Ascending aorta (tissue), 2 donors: ENCODE results near the gene NOBOX. TPM values are rescaled to one million over a fixed set of nuclear protein-coding genes. Genes with fewer than 3 reads are reported as not detected.
A peak's percentile ranks its signal among the peaks of the same experiment; 100 is the strongest.
"Not testable (repeated sequence)": the region's sequence is repeated elsewhere in the genome, so short reads cannot be mapped to it uniquely, and the experiment has no call there.

Experiments
- DNase-seq, 2 donors: peaks; one replicate each; pipeline ENCODE4 v3.0.0-alpha.2; 2019; ENCODE audit warnings: low spot score in 2 of 2
- H3K27ac ChIP-seq, 2 donors: fragments of 200-600 bp; sonication (generic); one replicate each; pipeline ENCODE4 v1.5.1; 2016 to 2017; ENCODE audit warnings: mild to moderate bottlenecking in 1 of 2
- H3K27me3 ChIP-seq: fragments of 200-600 bp; sonication (generic); one replicate; pipeline ENCODE4 v1.5.1; 2017
- H3K36me3 ChIP-seq, 2 donors: fragments of 200-600 bp; sonication (generic); one replicate each; pipeline ENCODE4 v1.5.1; 2016
- H3K4me1 ChIP-seq, 2 donors: fragments of 200-600 bp; sonication (generic); one replicate each; pipeline ENCODE4 v1.5.1; 2016 to 2017; ENCODE audit warnings: mild to moderate bottlenecking in 1 of 2
- H3K4me3 ChIP-seq, 2 donors: fragments of 200-600 bp; sonication (generic); one replicate each; pipeline ENCODE4 v1.5.1; 2016 to 2017; ENCODE audit warnings: mild to moderate bottlenecking in 1 of 2
- H3K9me3 ChIP-seq, 2 donors: fragments of 200-600 bp; sonication (generic); one replicate each; pipeline ENCODE4 v1.5.1; 2016
- CTCF ChIP-seq, 3 experiments: fragments of 200-600 bp in 2 of 3; fragments of 450-650 bp in 1 of 3; sonication (generic) in 2 of 3; IDR thresholded peaks; one replicate each; pipeline ENCODE4 v1.5.1; 2016 to 2019; ENCODE audit warnings: antibody characterized with exemption in 3 of 3, mild to moderate bottlenecking in 1 of 3, moderate library complexity in 1 of 3
- intact Hi-C: fragments of 100-400 bp; cut with DNase I; formaldehyde crosslinking; loops from one replicate; pipeline ENCODE4 v1.15.1; 2023
- total RNA-seq: library from RNA; depleted of rRNA; stranded (reverse); fragments of >200 nt; gene quantifications from one replicate; pipeline ENCODE4 v1.1.0, GENCODE V29; 2016

Gene NOBOX
- total RNA-seq, 1 donor from 2014 or later = not detected

- DNase-seq = peak in 1 of 2 donors; percentile 65
- no peaks in the 10 kb centered on the region for H3K9me3 ChIP-seq
- intact Hi-C loops = no loop called here
- H3K27me3 ChIP-seq = no peaks in the 10 kb centered on the region
- H3K27ac ChIP-seq = no peak overlapping the region
- H3K4me1 ChIP-seq = no peaks in the 10 kb centered on the region
- no peaks in the 10 kb centered on the region for H3K36me3 ChIP-seq
- TF ChIP-seq CTCF (IDR thresholded peaks at IDR 0.05) = peak; percentile 8 to 40 (median 28)
- H3K4me3 ChIP-seq = no peak overlapping the region
Measured at GRCh38 chr7:144437370-144438191, 34.1 kb upstream of the NOBOX start.

- DNase-seq = no peak
- intact Hi-C loops = no loop called here
- no peak overlapping the region for H3K27ac ChIP-seq
- no peaks in the 10 kb centered on the region for H3K27me3 ChIP-seq
- no peak overlapping the region for H3K4me3 ChIP-seq
- no peak for TF ChIP-seq CTCF (IDR thresholded peaks at IDR 0.05)
- H3K9me3 ChIP-seq = no peaks in the 10 kb centered on the region
- no peaks in the 10 kb centered on the region for H3K4me1 ChIP-seq
- H3K36me3 ChIP-seq = no peaks in the 10 kb centered on the region
Measured at GRCh38 chr7:144436500-144436899, 33.0 kb upstream of the NOBOX start.

DNA sequence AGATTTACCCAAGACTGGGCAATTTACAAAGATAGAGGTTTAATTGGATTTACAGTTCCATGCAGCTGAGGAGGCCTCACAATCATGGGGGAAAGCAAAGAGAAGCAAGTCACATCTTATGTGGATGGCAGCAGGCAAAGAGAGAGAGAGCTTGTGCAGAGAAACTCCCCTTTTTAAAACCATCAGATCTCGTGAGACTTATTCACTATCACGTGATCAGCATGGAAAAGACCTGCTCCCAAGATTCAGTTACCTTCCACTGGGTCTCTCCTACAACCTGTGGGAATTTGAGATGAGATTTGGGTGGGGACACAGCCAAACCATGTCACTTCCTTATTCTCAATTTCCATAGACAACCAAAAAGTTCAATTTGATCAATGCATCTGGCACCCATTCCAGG lies 24.9 kb upstream of the NOBOX start:
- intact Hi-C loops = loop anchor here (2.0 kb wide), 1 partner anchor 20 kb away; no protein-coding TSS in a partner anchor
- H3K4me3 ChIP-seq = no peak overlapping the region
- TF ChIP-seq CTCF (IDR thresholded peaks at IDR 0.05) = no peak
- no peaks in the 10 kb centered on the region for H3K27me3 ChIP-seq
- no peaks in the 10 kb centered on the region for H3K4me1 ChIP-seq
- no peaks in the 10 kb centered on the region for H3K36me3 ChIP-seq
- no peak for DNase-seq
- no peak overlapping the region for H3K27ac ChIP-seq
- H3K9me3 ChIP-seq = peaks cover 0 to 7% of the 10 kb centered on the region in 2 donors

DNA sequence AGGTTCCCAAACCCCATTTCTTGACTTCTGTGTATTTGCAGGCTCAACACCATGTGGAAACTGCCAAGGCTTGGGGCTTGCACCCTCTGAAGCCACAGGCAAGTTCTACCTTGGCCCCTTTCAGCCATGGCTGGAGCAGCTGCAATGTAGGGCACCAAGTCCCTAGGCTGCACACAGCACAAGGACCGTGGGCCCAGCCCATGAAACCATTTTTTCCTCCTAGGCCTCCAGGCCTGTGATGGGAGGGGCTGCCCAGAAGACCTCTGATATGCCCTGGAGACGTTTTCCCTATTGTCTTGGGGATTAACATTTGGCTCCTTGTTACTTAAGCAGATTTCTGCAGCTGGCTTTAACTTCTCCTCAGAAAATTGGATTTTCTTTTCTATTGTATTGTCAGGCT lies 24.0 kb upstream of the NOBOX start:
- H3K27ac ChIP-seq, H3K9me3 ChIP-seq, H3K27me3 ChIP-seq, H3K4me3 ChIP-seq, intact Hi-C loops, H3K36me3 ChIP-seq, DNase-seq, H3K4me1 ChIP-seq: not testable (repeated sequence)

DNA sequence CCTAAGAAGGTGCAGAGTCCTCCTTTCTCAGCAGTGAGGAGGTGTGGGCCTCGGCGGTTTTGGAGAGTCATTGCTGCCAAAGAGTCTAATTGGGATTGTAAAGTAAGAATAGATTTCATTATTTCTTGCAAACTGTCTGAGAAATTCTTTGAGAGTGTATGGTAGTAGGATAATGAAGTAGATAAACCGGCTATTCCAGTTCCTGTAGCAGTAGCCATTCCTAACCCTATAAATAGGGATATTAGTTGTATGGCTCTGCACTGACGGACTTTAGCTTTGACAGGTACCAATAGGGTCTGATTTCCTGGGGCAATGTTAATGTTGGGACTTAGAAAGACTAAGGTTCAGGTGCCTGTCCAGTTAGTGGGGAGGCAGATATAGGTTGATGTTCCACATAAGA lies 15.4 kb upstream of the NOBOX start:
- H3K9me3 ChIP-seq, intact Hi-C loops, DNase-seq, H3K27me3 ChIP-seq, H3K4me3 ChIP-seq, H3K36me3 ChIP-seq, H3K4me1 ChIP-seq, H3K27ac ChIP-seq: not testable (repeated sequence)

DNA sequence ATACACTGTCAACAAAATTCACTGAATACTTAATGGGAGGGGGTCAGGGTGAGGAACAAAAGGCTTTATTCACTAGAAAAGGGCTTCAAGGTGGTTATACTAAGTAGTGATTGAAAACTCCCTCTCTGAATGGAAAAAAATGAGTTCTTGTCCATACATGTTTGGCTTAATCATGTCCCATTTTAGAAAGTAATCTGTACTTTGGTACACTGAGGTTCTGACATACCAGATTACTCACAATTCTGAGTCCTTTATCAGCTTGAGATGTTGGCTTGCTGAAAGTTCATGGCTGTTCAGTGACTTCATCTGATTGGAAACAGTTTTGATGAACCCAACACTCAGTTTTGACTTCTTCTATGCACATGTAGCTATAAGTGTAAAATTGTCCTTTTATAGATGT lies 12.8 kb upstream of the NOBOX start:
- DNase-seq = no peak
- Histone ChIP-seq H3K4me1 (no peaks in the 10 kb centered on the region), H3K27ac (no peak overlapping the region), H3K9me3 (no peaks in the 10 kb centered on the region), H3K4me3 (no peak overlapping the region), H3K27me3 (no peaks in the 10 kb centered on the region), H3K36me3 (no peaks in the 10 kb centered on the region)
- no peak for TF ChIP-seq CTCF (IDR thresholded peaks at IDR 0.05)
- intact Hi-C loops = no loop called here
